ENCODE measurements around the gene CCR6. TPM values are rescaled to one million over a fixed set of nuclear protein-coding genes. Genes with fewer than 3 reads are reported as not detected.

CCR6 gene
- total RNA-seq, 6 experiments from 2014 or later, result not detected

DNA sequence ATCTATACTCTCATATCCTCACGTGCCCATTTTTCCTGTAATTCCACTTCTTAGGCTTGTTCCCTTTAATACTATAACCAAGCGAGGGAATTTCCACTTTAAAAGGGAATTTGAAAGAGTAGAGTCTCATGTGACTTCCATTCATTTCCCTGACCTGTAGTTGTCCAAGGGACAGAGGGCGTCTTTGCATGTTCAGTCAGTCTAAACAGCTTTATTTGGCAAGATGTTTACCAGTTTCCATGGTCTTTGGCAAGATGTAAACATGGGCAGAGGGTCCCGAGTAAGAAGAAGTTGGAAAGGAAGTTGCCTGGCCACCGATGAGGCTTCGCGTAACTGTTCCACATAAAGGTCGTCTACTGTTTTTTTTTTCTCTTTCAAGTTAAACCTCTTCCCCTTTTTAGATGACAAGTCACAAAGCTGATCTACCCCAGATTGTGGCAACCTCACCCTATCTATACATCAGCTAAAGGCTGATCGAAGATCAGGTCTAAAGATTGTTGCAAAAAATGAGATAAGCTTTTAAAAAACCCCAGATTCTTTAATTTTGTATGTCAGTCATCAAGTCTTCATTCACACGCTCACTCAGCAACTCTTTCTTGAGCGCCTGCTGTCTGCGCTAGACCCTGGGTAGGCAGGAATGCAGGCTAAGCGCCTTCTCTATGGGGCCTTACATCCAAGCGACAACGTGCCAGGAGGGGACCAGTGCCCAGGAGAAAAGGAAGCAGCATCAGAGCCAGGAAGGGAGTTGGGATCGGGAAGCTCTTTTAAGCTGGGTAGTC lies 31.7 kb upstream of the CCR6 start:
- Mint-ChIP-seq H3K4me1 (ENCODE audit: low read depth) (no peaks in the 10 kb centered on the region), H3K36me3 (ENCODE audit: low read depth) (no peaks in the 10 kb centered on the region), H3K27me3 (ENCODE audit: insufficient read depth) (no peaks in the 10 kb centered on the region), H3K27ac (no peak overlapping the region), H3K4me3 (no peak overlapping the region), H3K9me3 (peaks cover 57% of the 10 kb centered on the region)
- TF ChIP-seq, protein P1, sequence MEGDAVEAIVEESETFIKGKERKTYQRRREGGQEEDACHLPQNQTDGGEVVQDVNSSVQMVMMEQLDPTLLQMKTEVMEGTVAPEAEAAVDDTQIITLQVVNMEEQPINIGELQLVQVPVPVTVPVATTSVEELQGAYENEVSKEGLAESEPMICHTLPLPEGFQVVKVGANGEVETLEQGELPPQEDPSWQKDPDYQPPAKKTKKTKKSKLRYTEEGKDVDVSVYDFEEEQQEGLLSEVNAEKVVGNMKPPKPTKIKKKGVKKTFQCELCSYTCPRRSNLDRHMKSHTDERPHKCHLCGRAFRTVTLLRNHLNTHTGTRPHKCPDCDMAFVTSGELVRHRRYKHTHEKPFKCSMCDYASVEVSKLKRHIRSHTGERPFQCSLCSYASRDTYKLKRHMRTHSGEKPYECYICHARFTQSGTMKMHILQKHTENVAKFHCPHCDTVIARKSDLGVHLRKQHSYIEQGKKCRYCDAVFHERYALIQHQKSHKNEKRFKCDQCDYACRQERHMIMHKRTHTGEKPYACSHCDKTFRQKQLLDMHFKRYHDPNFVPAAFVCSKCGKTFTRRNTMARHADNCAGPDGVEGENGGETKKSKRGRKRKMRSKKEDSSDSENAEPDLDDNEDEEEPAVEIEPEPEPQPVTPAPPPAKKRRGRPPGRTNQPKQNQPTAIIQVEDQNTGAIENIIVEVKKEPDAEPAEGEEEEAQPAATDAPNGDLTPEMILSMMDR (IDR thresholded peaks at IDR 0.05), result no peak
- no peak for DNase-seq

DNA sequence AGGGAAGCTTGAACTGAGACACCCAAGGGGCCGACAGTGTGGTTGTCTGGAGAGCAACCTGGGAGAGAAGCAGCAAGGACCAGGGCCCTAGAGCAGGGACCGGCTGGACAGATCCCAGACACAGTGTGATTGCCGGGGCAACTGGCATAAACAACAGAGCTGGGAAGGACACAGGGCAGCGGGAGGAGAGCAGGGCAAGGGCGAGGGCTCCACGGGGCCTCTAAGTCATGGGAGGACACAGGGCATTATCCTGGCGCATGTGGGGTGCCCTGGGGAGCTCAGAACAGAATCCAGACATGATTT lies 31.1 kb upstream of the CCR6 start:
- Mint-ChIP-seq H3K27me3 (ENCODE audit: insufficient read depth) (no peaks in the 10 kb centered on the region), H3K36me3 (ENCODE audit: low read depth) (no peaks in the 10 kb centered on the region), H3K9me3 (peaks cover 55% of the 10 kb centered on the region), H3K27ac (no peak overlapping the region), H3K4me1 (ENCODE audit: low read depth) (no peaks in the 10 kb centered on the region), H3K4me3 (no peak overlapping the region)
- DNase-seq, result no peak
- TF ChIP-seq, protein P1 (IDR thresholded peaks at IDR 0.05), result no peak

DNA sequence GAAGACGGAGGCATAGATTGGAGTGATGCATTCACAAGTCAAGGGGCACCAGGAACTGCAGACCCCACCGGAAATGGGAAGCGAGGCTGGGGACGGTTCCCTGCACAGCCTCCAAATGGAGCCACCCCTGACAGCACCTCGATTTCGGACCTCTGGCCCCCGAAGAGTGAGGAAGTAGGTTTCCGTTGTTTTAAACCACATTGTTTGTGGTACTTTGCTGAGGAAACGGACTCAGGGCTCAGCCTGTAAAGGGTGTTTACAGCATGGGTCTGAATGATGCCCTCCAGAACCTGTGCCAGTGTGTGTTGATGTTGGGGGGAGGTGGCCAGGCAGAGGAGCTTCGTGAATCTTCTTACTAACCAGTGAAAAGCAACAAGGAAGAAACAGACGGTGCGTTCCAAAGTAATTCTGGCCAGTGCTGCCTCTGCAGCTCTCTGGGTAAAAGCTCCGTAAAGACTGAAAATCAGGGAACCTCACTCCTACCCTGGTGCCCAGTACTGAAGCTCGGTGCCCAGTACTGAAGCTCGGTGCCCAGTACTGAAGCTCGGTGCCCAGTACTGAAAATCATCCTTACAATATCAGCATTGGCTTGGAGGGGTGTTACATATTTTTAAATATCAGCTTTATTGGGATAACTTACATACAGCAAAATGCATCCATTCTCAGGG lies 30.1 kb upstream of the CCR6 start:
- Mint-ChIP-seq H3K9me3 (peaks cover 56% of the 10 kb centered on the region), H3K27me3 (ENCODE audit: insufficient read depth) (no peaks in the 10 kb centered on the region), H3K27ac (no peak overlapping the region), H3K36me3 (ENCODE audit: low read depth) (no peaks in the 10 kb centered on the region), H3K4me3 (no peak overlapping the region), H3K4me1 (ENCODE audit: low read depth) (no peaks in the 10 kb centered on the region)
- TF ChIP-seq, protein P1 (IDR thresholded peaks at IDR 0.05), result no peak
- DNase-seq, result no peak

DNA sequence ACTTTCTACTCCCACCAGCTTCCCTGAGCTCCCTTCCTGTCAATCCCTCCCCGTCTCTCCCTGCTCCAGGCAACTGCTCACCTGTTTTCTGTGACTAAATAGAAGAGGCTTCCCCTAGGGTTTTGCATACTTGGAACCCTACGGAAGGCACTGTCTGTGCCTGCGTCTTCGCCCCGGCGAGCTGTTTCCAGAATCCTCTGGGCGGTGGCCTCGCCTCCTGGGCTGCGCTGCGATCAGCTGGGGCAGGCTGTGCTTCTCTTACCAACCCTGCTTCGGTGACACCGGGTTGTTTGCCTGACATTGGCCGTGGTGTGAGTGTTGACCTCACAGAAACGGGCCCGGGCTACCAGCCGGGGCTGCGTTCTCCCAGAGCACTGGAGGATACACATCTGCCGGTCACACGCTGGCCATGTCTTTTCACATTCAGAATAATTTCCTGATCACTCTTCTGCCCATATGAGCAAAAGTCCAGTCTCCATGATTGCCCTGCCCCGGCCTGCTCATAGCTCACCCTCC lies 29.4 kb upstream of the CCR6 start:
- no peak overlapping the region for H3K27ac Mint-ChIP-seq
- no peaks in the 10 kb centered on the region; the same call in 1 of the 2 replicates for H3K27me3 Mint-ChIP-seq (ENCODE audit: insufficient read depth)
- no peak for DNase-seq
- H3K36me3 Mint-ChIP-seq (ENCODE audit: low read depth), result no peaks in the 10 kb centered on the region
- no peaks in the 10 kb centered on the region for H3K4me1 Mint-ChIP-seq (ENCODE audit: low read depth)
- TF ChIP-seq, protein P1 (IDR thresholded peaks at IDR 0.05), result no peak
- H3K4me3 Mint-ChIP-seq, result no peak overlapping the region
- peaks cover 62% of the 10 kb centered on the region for H3K9me3 Mint-ChIP-seq

DNA sequence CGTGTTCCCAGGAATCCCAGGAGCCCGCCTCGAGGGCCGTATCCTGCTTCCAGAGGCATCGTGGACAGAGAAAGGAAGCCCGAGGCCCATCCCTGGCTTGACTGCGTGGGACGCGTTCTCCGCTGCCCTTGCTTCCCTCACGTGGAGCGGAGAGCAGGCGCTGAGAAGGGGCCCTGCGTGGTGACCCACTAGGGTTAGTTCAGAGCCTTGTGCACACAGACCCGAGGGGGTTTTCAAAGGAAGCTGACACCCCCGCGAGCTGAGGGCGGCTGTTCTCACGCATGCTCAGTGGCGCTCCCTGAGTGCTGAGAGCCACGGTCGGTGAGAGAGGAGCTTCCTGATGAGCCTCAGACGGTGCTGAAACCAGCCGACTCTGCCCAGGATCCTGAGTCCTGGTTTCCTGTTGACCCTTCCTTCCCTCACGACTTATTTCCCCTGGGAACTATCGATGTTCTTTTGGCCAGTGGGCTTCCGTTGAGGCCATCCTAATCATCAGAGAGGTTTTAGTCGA lies 28.9 kb upstream of the CCR6 start:
- DNase-seq, result no peak
- TF ChIP-seq, protein P1 (IDR thresholded peaks at IDR 0.05), result no peak
- no peaks in the 10 kb centered on the region for H3K4me1 Mint-ChIP-seq (ENCODE audit: low read depth)
- H3K9me3 Mint-ChIP-seq, result peaks cover 62% of the 10 kb centered on the region
- no peak overlapping the region for H3K27ac Mint-ChIP-seq
- H3K36me3 Mint-ChIP-seq (ENCODE audit: low read depth), result peaks cover 3% of the 10 kb centered on the region; the same call in 1 of the 2 replicates
- no peaks in the 10 kb centered on the region; the same call in 1 of the 2 replicates for H3K27me3 Mint-ChIP-seq (ENCODE audit: insufficient read depth)
- H3K4me3 Mint-ChIP-seq, result no peak overlapping the region

All from HFFc6 (cell line).